ENCODE data around the gene SELENON. TPM values are rescaled to one million over a fixed set of nuclear protein-coding genes. Genes with fewer than 3 reads are reported as not detected.

The SELENON gene
- total and polyA plus RNA-seq, 9 of the 15 experiments (the other 6 are each of a cell fraction or from before 2014, with no cell fraction given) = 0.43 to 26.7 (median 7.0) TPM

GRCh38 chr1:25755475-25756125 is 44.4 kb upstream of the SELENON start:
- no peak overlapping the region; a peak in 1 of 4 replicates for H3K9ac ChIP-seq (ENCODE audit: insufficient read depth in 1 of 2, low read depth in 2 of 2, low read length in 2 of 2)
- no peaks in the 10 kb centered on the region for H3K9me3 ChIP-seq (replicated peaks; ENCODE audit: control insufficient read depth, insufficient read depth, low read depth, low read length)
- no peak overlapping the region for H2AFZ ChIP-seq (ENCODE audit: low read depth, low read length)
- no peaks in the 10 kb centered on the region for H3K36me3 ChIP-seq (ENCODE audit: control insufficient read depth, insufficient read depth, low read length)
- no peak overlapping the region for H3K4me3 ChIP-seq
- in situ Hi-C loops (cut with MboI) = no loop called here
- 12% methylated on average over 7 of the region's 7 CpGs for WGBS (ENCODE audit: insufficient coverage, low coverage, missing lambda C conversion rate)
- intact Hi-C loops (cut with micrococcal nuclease) = no loop called here
- peaks cover 3 to 7% of the 10 kb centered on the region in 2 experiments for H3K4me1 ChIP-seq (replicated peaks in 1 of 2; ENCODE audit: control insufficient read depth in 2 of 2, insufficient read depth in 2 of 2, low read length in 2 of 2)
- DNase-seq (ENCODE audit: extremely low read depth in 1 of 4, low spot score in 3 of 4) (no peak), FAIRE-seq (no peak), ATAC-seq (no peak)
- ChIA-PET POLR2A (interaction anchor here (1.7 kb wide), 1 partner anchor 25 kb away, joined by 3 read pairs; no protein-coding TSS in a partner anchor), CTCF (ENCODE audit: low intra/inter-chr PET ratio) (interaction anchor here (0.9 to 1.3 kb wide), 2 partner anchors 41 to 147 kb away, joined by 4 to 7 read pairs; no protein-coding TSS in a partner anchor)
- no peaks in the 10 kb centered on the region for H3K79me2 ChIP-seq (ENCODE audit: control insufficient read depth, insufficient read depth, low read length)
- H3K27me3 ChIP-seq (ENCODE audit: control insufficient read depth in 2 of 2, insufficient read depth in 2 of 2, low read length in 2 of 2) = peaks cover 72 to 99% of the 10 kb centered on the region in 2 experiments
- H3K27ac ChIP-seq (ENCODE audit: extremely low read depth, low read depth, low read length) = no peak overlapping the region
- peaks cover 39% of the 10 kb centered on the region for H4K20me1 ChIP-seq (replicated peaks; ENCODE audit: control insufficient read depth, insufficient read depth, low read length)
- H3K9me1 ChIP-seq (ENCODE audit: control insufficient read depth, insufficient read depth, low read length) = peaks cover 5% of the 10 kb centered on the region
- BruUV-seq (replicated peaks) = no TSS peak
- no peak overlapping the region for H3K4me2 ChIP-seq (ENCODE audit: insufficient read depth, low read length)
- TF ChIP-seq TOE1 (IDR thresholded peaks at IDR 0.05; ENCODE audit: borderline replicate concordance) (0 out of 2 replicates have a peak, but pooled peaks have one; percentile 18), TOE1 (CRISPR knock-in tag; IDR thresholded peaks at IDR 0.05; ENCODE audit: borderline replicate concordance, low read depth) (no peak), NEUROD1 (IDR thresholded peaks at IDR 0.05; ENCODE audit: borderline replicate concordance, low read depth, low read length, partially characterized antibody) (no peak), FOXK1 (CRISPR knock-in tag; IDR thresholded peaks at IDR 0.05; ENCODE audit: borderline replicate concordance) (0 out of 2 replicates have a peak, but pooled peaks have one; percentile 51), TFE3 (CRISPR knock-in tag; IDR thresholded peaks at IDR 0.05) (peak; percentile 87), STAT5A (IDR thresholded peaks at IDR 0.05; ENCODE audit: borderline replicate concordance, low read length) (no peak), MCM2 (IDR thresholded peaks at IDR 0.05; ENCODE audit: low read depth) (no peak), USF1 (CRISPR knock-in tag; IDR thresholded peaks at IDR 0.05) (peak; percentile 54), CCNT2 (IDR thresholded peaks at IDR 0.05; ENCODE audit: borderline replicate concordance, extremely low read depth, insufficient read length, low read depth, low read length) (no peak), SIN3A (IDR thresholded peaks at IDR 0.05; ENCODE audit: borderline replicate concordance in 2 of 2, control insufficient read depth in 1 of 2, low read depth in 2 of 2, low read length in 2 of 2) (no peak), HNRNPUL1 (IDR thresholded peaks at IDR 0.05; ENCODE audit: low read length) (no peak), ZNF561 (CRISPR knock-in tag; conservative IDR thresholded peaks at IDR 0.05) (no peak), RAD51 (IDR thresholded peaks at IDR 0.05; ENCODE audit: borderline replicate concordance, low read depth) (peak; percentile 39; the same call in 1 of the 2 replicates), POLR2A (conservative IDR thresholded peaks at IDR 0.05) (no peak), MEF2A (IDR thresholded peaks at IDR 0.05; ENCODE audit: control insufficient read depth, low read depth, low read length) (no peak), ZBTB5 (IDR thresholded peaks at IDR 0.05) (no peak), CXXC5 (CRISPR knock-in tag; IDR thresholded peaks at IDR 0.05) (no peak)

Measured in K562 (cell line).